ENCODE data around the gene SPP1. TPM values are rescaled to one million over a fixed set of nuclear protein-coding genes. Genes with fewer than 3 reads are reported as not detected.

SPP1 gene
- total and polyA plus RNA-seq, 9 of the 15 experiments (the other 6 are each of a cell fraction or from before 2014, with no cell fraction given): 0.10 to 0.64 TPM; not detected in 7

- Histone ChIP-seq H3K4me2 (ENCODE audit: insufficient read depth, low read length) (no peak overlapping the region), H3K9me3 (replicated peaks; ENCODE audit: control insufficient read depth, insufficient read depth, low read depth, low read length) (no peaks in the 10 kb centered on the region), H3K4me3 (no peak overlapping the region), H2AFZ (ENCODE audit: low read depth, low read length) (no peak overlapping the region), H3K4me1 (replicated peaks in 1 of 2; ENCODE audit: control insufficient read depth in 2 of 2, insufficient read depth in 2 of 2, low read length in 2 of 2) (no peaks in the 10 kb centered on the region), H3K79me2 (ENCODE audit: control insufficient read depth, insufficient read depth, low read length) (no peaks in the 10 kb centered on the region), H4K20me1 (replicated peaks; ENCODE audit: control insufficient read depth, insufficient read depth, low read length) (no peaks in the 10 kb centered on the region), H3K27ac (ENCODE audit: extremely low read depth, low read depth, low read length) (no peak overlapping the region), H3K9me1 (ENCODE audit: control insufficient read depth, insufficient read depth, low read length) (no peaks in the 10 kb centered on the region), H3K9ac (ENCODE audit: insufficient read depth in 1 of 2, low read depth in 2 of 2, low read length in 2 of 2) (no peak overlapping the region), H3K36me3 (ENCODE audit: control insufficient read depth, insufficient read depth, low read length) (no peaks in the 10 kb centered on the region), H3K27me3 (ENCODE audit: control insufficient read depth in 2 of 2, insufficient read depth in 2 of 2, low read length in 2 of 2) (no peaks in the 10 kb centered on the region)
- no peak for ATAC-seq
- POLR2A ChIA-PET: no interaction called here
- intact Hi-C loops (cut with micrococcal nuclease) (no loop called here), in situ Hi-C loops (cut with MboI) (no loop called here)
- no peak for DNase-seq (ENCODE audit: extremely low read depth in 1 of 4, low spot score in 3 of 4)
- TF ChIP-seq HDGF (IDR thresholded peaks at IDR 0.05): no peak
- TF ChIP-seq MEF2A (IDR thresholded peaks at IDR 0.05; ENCODE audit: control insufficient read depth, low read depth, low read length): no peak
- TF ChIP-seq ETV5 (CRISPR knock-in tag; IDR thresholded peaks at IDR 0.05; ENCODE audit: low read depth): no peak
- no peak for TF ChIP-seq ZNF318 (IDR thresholded peaks at IDR 0.05; ENCODE audit: borderline replicate concordance in 1 of 2, low read depth in 1 of 2)
- TF ChIP-seq ZNF41 (CRISPR knock-in tag; conservative IDR thresholded peaks at IDR 0.05): no peak
- TF ChIP-seq HNRNPL (IDR thresholded peaks at IDR 0.05; ENCODE audit: low read depth, low read length): no peak
- TF ChIP-seq, protein P1, sequence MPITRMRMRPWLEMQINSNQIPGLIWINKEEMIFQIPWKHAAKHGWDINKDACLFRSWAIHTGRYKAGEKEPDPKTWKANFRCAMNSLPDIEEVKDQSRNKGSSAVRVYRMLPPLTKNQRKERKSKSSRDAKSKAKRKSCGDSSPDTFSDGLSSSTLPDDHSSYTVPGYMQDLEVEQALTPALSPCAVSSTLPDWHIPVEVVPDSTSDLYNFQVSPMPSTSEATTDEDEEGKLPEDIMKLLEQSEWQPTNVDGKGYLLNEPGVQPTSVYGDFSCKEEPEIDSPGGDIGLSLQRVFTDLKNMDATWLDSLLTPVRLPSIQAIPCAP (CRISPR knock-in tag; IDR thresholded peaks at IDR 0.05; ENCODE audit: borderline replicate concordance): no peak
- TF ChIP-seq NFIC (IDR thresholded peaks at IDR 0.05): no peak
- TF ChIP-seq ZFPM2 (CRISPR knock-in tag; IDR thresholded peaks at IDR 0.05): no peak
- no peak for TF ChIP-seq BCLAF1 (IDR thresholded peaks at IDR 0.05; ENCODE audit: borderline replicate concordance in 1 of 2, control insufficient read depth in 1 of 2, low read depth in 2 of 2, low read length in 1 of 2)
- no peak for TF ChIP-seq PTBP1 (IDR thresholded peaks at IDR 0.05; ENCODE audit: low read depth, low read length)
- BruUV-seq (replicated peaks): no TSS peak
- WGBS (ENCODE audit: insufficient coverage, low coverage, missing lambda C conversion rate): 0% methylated on average over 2 of the region's 3 CpGs
- CTCF ChIA-PET (ENCODE audit: low intra/inter-chr PET ratio): no interaction called here
- no peak for FAIRE-seq
Measured at GRCh38 chr4:87995435-87995834, 19.9 kb downstream of the SPP1 start.

Measured in K562 (cell line).